Body of pancreas (tissue), 4 donors: Measurements from ENCODE around the gene IP6K3. TPM values are rescaled to one million over a fixed set of nuclear protein-coding genes. Genes with fewer than 3 reads are reported as not detected.

Experiments used
- ATAC-seq: fragments of 150-250 bp; one replicate; pipeline ENCODE4 v1.9.1; 2016
- DNase-seq, 4 donors: peaks; one replicate each; pipeline ENCODE4 v3.0.0-alpha.2; 2019
- H3K27ac ChIP-seq, 4 donors: fragments of 200-600 bp; sonication (generic); 1 replicate in 3 of 4; 2 replicates in 1 of 4; pipeline versions ENCODE4 v1.5.1 to v1.6.1; 2016 to 2019; ENCODE audit warnings: mild to moderate bottlenecking in 1 of 4, mixed read lengths in 1 of 4, moderate library complexity in 1 of 4
- H3K27me3 ChIP-seq, 2 donors: fragments of 200-600 bp; sonication (generic); one replicate each; pipeline ENCODE4 v1.6.0; 2016; ENCODE audit warnings: mild to moderate bottlenecking in 1 of 2
- H3K36me3 ChIP-seq, 2 donors: fragments of 200-600 bp; sonication (generic); replicated peaks in 1 of 2; 2 replicates each; pipeline ENCODE4 v1.5.1; 2016; ENCODE audit warnings: low read depth in 2 of 2; ENCODE audit not compliant: insufficient read depth in 1 of 2
- H3K4me1 ChIP-seq: fragments of 200-600 bp; sonication (generic); one replicate; pipeline ENCODE4 v1.6.0; 2016
- H3K4me3 ChIP-seq, 2 donors: fragments of 200-600 bp; sonication (generic); 1 replicate in 1 of 2; 2 replicates in 1 of 2; pipeline ENCODE4 v1.5.1; 2016 to 2019
- H3K9me3 ChIP-seq, 3 donors: fragments of 200-600 bp; sonication (generic); 1 replicate in 2 of 3; 2 replicates in 1 of 3; pipeline ENCODE4 v1.5.1; 2016
- CTCF ChIP-seq, 7 experiments: fragments of 450-650 bp in 4 of 7; fragments of 200-600 bp in 3 of 7; sonication (generic) in 3 of 7; IDR thresholded peaks; one replicate each; pipeline ENCODE4 v1.5.1; 2016 to 2019; ENCODE audit warnings: antibody characterized with exemption in 7 of 7
- POLR2A ChIP-seq, 3 donors: fragments of 450-650 bp; IDR thresholded peaks; one replicate each; pipeline ENCODE4 v1.6.1; 2016; ENCODE audit warnings: antibody characterized with exemption in 3 of 3, mild to moderate bottlenecking in 2 of 3
- WGBS, 2 donors: methylation state at CpG; one replicate each; pipeline ENCODE4 v1.1.5; 2017; 5-methylcytosine and 5-hydroxymethylcytosine counted together
- intact Hi-C: fragments of 100-400 bp; cut with DNase I; formaldehyde crosslinking; loops from one replicate; pipeline ENCODE4 v1.15.1; 2023
- total RNA-seq, 2 donors: library from RNA; depleted of rRNA; stranded (reverse); fragments of >200 nt; gene quantifications; one replicate each; pipeline ENCODE4 v1.1.0, GENCODE V29; 2016

IP6K3 gene
- total RNA-seq, 2 donors from 2014 or later = not detected

- peak overlapping the region in 2 of 4 donors; percentile 58 to 63 for H3K27ac ChIP-seq
These were observed 1.7 kb downstream of the IP6K3 start for GRCh38 chr6:33744895-33745546.

GRCh38 chr6:33744001-33744848, 2.5 kb downstream of the IP6K3 start:
- DNase-seq (peak; percentile 74 to 89 (median 82)), ATAC-seq (peak; percentile 81)
- intact Hi-C loops = no loop called here
- Histone ChIP-seq H3K4me1 (peaks cover 31% of the 10 kb centered on the region), H3K27ac (peak overlapping the region; percentile 15 to 65 (median 60)), H3K36me3 (no peaks in the 10 kb centered on the region), H3K4me3 (no peak overlapping the region), H3K27me3 (no peaks in the 10 kb centered on the region), H3K9me3 (no peaks in the 10 kb centered on the region)
- TF ChIP-seq CTCF (IDR thresholded peaks at IDR 0.05) (peak; percentile 79 to 99 (median 88)), POLR2A (IDR thresholded peaks at IDR 0.05) (no peak)
- 25 to 35% methylated on average over 11 of the region's 11 CpGs for WGBS, 2 donors

More at GRCh38 chr6:33744895-33745546, 1.7 kb downstream of the IP6K3 start:
- Histone ChIP-seq H3K4me1 (peaks cover 25% of the 10 kb centered on the region), H3K36me3 (no peaks in the 10 kb centered on the region), H3K4me3 (no peak overlapping the region), H3K9me3 (no peaks in the 10 kb centered on the region), H3K27me3 (no peaks in the 10 kb centered on the region)
- DNase-seq = no peak
- no peak for ATAC-seq
- no peak for TF ChIP-seq CTCF (IDR thresholded peaks at IDR 0.05)
- no peak for TF ChIP-seq POLR2A (IDR thresholded peaks at IDR 0.05)
- 60 to 73% methylated on average over 3 to 13 of the region's 13 CpGs for WGBS, 2 donors
- intact Hi-C loops = no loop called here

DNA sequence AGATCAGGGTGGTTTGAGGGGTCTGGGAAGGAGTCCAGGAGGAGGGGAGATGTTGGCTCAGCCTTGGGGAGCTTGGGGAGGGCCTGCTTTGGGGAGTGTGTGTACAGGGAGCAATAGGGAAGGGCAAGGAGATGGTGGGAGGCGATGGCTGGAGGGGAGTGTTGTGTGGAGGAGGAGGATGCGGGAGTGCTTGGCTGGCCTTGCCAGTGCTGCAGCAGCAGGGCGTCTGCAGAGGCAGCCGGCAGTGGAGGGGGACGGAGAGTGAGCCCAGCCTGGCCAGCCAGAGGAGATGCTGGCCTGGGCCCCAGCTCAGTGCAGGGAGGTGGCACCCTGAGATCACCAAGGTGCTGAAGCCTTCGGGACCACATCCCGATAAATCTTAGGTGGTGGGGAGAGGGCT, 3.9 kb downstream of the IP6K3 start:
- intact Hi-C loops = no loop called here
- Histone ChIP-seq H3K36me3 (no peaks in the 10 kb centered on the region), H3K27ac (no peak overlapping the region), H3K27me3 (no peaks in the 10 kb centered on the region), H3K9me3 (no peaks in the 10 kb centered on the region), H3K4me3 (no peak overlapping the region), H3K4me1 (peaks cover 31% of the 10 kb centered on the region)
- 87 to 89% methylated on average over 6 to 7 of the region's 7 CpGs for WGBS, 2 donors
- DNase-seq (no peak), ATAC-seq (no peak)
- TF ChIP-seq POLR2A (IDR thresholded peaks at IDR 0.05) (no peak), CTCF (IDR thresholded peaks at IDR 0.05) (no peak)

DNA sequence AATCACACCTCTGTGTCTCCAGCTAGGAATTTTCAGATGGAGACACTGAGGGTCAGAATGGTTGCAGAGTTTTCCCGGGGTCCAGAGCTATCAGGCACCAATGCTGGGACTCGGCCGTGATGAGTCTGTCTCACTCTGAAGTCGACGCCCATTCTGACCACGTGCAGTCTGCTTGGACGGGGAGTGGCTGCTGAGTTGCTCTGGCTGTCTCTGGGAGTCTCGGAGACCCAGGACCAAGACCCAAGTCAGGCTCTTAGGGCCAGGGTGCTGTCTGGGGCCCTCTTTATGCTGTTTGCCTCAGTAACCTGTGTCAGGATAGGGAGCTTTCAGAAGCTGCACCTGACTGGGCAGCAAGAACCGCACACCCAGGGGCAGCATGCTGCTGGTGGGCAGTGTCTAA, 4.6 kb downstream of the IP6K3 start:
- ATAC-seq = no peak
- WGBS, 2 donors = 75 to 82% methylated on average over 6 to 9 of the region's 9 CpGs
- H3K36me3 ChIP-seq = no peaks in the 10 kb centered on the region
- no peak overlapping the region for H3K27ac ChIP-seq
- H3K9me3 ChIP-seq = no peaks in the 10 kb centered on the region
- TF ChIP-seq CTCF (IDR thresholded peaks at IDR 0.05) (no peak), POLR2A (IDR thresholded peaks at IDR 0.05) (no peak)
- no peak for DNase-seq
- peaks cover 36% of the 10 kb centered on the region for H3K4me1 ChIP-seq
- no peaks in the 10 kb centered on the region for H3K27me3 ChIP-seq
- intact Hi-C loops = no loop called here
- H3K4me3 ChIP-seq = no peak overlapping the region
